ENCODE measurements around the gene FCHSD2.

FCHSD2 gene

DNA sequence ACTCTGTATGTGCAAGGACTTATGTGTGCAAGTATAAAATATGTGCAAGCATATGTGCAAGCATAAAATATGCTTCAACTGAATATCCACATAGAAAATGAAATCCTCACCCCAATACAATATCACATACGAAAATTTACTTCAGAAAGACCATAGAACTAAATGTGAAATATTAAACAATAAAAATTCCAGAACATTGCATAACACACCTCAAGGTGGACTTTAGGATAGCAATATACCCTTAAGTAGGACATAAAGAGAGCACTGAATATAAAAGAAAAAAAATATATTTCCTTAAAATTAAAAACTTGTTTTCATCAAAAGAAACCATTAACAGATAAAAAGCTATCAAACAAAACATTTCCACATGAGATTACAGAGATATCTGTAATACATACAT lies 67.8 kb downstream of the FCHSD2 start:
- no peak for TF ChIP-seq CTCF (IDR thresholded peaks at IDR 0.05)

DNA sequence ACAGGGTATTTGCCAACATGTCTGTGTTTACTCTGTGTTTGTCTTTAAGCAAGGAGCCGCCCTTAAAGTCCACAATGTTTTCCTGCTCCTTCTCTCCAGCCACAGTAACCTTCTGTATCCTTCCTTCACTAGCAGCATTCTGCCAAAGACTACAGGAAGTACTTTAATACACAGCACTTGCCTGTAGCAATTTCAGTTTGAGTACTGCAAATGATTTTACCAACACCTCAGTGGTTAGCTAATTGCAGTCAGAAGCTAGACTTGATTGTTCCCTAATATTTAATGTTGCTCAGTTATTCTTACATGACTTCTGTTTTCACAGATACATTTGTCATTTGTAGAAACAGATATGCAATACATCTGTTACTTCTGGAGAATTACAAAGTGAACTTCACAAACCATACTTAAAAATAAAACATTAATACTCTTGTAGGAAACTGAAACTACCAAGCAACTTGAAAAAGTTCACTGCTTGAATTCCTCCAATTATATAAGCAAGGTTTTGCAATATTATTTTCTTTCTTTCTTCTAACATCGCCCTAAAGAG lies 69.1 kb downstream of the FCHSD2 start:
- no peak for TF ChIP-seq CTCF (IDR thresholded peaks at IDR 0.05)

GRCh38 chr11:73070653-73071052 lies 71.5 kb downstream of the FCHSD2 start:
- no peak for TF ChIP-seq CTCF (IDR thresholded peaks at IDR 0.05)

DNA sequence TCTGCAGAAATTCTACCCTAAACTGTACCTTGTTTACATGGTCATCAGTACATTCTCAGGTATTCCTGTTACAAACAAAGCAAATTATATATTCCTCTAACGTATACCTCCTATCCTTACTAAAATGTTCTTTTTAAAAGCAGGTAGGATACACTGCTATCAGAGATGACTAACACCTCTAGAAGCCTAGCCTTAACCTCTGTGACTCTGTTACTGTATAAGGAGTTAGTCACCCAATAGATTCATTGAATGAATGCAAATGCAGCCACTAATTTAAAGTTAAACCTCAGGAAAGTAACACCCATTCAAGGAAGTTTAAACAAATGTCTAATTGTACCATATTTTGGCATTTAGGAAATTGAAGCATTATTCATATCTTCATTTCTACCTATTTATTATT lies 82.2 kb downstream of the FCHSD2 start:
- no peak for TF ChIP-seq CTCF (IDR thresholded peaks at IDR 0.05)

DNA sequence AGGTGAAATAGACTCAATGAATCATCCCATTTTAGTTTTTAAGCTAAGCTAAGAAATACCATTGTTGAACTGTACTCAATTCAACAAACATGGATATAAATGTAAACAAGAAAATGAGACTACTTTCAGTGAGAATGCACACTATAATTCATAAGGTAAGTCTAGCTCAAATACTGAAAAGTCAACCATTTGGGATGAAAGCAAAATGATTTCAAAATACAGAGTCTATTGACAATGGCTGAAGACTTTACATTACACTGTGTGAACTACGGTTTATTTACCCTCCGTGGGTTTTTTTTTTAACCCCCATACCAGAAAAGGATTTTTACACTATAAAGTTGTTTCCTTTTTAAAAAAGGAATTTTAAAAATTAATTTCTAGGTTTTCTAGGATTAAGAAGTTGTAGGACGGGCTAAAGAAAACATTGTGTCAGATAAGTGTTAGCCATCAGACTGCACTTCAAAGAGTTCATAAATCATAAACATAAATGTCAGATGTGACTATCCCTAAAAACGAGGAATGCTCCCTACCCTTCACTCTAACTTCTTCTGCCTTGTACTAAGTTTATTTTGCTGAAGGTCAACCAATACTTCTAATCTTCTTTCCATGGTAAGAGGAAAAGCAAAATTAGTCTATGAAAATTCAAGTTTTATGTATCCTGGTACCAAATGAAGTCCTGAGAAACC lies 83.0 kb downstream of the FCHSD2 start:
- no peak for TF ChIP-seq CTCF (IDR thresholded peaks at IDR 0.05)

DNA sequence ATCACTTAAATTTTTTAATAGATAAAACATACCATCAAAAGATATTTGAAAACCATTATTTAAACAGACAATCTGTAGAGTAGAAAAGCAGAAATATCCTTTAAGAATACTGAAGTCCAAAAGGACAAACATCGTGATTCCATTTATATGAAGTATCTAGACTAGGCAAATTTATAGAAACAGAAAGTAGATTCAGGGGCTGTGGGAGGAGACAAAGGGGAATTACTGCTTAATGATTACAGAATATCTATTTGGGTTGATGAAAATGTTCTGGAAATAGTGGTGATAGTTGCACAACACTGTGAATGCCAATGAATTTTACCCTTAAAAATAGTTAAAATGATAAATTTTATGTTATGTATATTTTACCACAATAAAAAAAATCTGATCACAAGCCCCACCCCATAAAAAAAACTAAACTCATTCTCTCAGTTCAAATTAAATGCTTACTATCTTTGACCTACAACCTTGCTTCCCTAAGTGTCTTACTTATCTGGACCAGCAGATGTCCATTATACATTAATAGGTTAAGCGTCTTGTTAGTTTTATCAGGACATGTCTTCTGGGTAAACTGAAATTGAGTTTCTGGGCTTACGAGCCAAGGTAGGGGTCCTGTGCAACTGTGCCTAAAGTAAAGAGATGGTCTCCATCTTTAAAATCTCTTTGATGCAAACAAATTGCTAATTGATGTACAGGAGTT lies 86.3 kb downstream of the FCHSD2 start:
- TF ChIP-seq CTCF (IDR thresholded peaks at IDR 0.05) = no peak

DNA sequence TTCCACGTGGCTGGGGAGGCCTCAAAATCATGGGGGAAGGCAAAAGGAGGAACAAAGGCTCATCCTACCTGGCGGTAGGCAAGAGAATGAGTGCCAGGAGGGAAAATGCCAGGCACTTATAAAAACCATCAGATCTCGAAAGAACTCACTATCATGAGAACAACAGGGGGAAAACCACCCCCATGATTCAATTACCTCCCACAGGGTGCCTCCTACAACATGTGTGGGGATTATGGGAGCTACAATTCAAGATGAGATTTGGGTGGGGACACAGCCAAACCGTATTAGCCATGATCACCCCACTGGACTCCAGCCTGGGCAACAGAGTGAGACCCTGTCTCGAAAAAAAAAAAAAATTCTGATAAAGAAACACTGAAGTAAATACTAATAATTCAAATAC lies 87.1 kb downstream of the FCHSD2 start:
- no peak for TF ChIP-seq CTCF (IDR thresholded peaks at IDR 0.05)
